SKM-1 (cell line): Measurements from ENCODE around the gene RUVBL2.

Experiments used
- DNase-seq: peaks from one replicate; lab custom pipeline; 2025; ENCODE audit not compliant: unreplicated experiment; lab: John Stamatoyannopoulos, UW

Gene RUVBL2

DNA sequence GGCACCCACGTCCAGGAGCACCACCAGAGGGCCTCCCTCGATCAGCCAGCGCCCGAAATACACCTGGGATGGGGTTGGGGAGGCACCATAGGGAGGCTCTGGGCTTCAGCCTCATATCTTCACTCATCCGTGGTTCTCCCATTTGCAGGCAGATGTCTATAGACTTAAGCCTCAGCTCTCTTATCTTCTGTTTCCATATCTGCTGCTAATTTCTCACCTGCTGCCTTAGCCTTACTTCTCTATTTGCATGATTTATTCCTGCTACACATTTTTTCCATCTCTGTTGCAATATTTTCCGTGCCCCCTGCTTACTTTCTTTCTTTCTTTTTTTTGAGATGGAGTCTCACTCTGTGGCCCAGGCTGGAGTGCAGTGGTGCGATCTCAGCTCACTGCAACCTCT lies 6.4 kb upstream of the RUVBL2 start:
- DNase-seq = no peak

DNA sequence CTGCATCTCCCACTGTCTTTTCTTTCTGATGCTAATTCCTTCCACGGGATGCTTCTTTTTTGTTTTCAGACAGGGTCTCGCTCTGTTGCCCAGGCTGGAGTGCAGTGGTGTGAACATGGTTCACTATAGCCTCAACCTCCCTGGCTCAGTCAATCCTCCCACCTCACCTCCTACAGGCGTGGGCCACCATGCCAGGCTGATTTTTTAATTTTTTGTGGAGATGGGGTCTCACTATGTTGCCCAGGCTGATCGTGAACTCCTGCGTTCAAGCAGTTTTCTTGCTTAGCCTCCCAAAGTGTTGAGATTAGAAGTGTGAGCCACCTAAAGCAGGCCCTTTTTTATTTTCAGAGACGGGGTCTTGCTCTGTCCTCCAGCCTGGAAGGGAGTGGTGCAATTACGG lies 5.4 kb upstream of the RUVBL2 start:
- no peak for DNase-seq

DNA sequence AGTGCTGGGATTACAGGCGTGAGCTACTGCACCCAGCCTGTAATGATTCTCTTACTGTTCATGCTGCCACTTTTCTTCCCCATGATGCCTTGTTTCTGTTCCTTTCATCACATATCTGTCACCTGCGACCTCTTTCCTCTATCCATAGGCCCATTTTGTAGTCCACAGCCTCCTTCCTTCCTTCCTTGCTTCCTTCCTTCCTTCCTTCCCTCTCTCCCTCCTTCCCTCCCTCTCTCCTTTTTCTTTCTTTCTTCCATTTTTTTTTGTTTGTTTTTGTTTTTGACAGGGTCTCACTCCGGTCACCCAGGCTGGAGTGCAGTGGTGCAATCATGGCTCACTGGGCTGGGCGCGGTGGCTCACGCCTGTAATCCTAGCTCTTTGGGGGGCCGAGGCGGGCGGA lies 4.8 kb upstream of the RUVBL2 start:
- DNase-seq = no peak

DNA sequence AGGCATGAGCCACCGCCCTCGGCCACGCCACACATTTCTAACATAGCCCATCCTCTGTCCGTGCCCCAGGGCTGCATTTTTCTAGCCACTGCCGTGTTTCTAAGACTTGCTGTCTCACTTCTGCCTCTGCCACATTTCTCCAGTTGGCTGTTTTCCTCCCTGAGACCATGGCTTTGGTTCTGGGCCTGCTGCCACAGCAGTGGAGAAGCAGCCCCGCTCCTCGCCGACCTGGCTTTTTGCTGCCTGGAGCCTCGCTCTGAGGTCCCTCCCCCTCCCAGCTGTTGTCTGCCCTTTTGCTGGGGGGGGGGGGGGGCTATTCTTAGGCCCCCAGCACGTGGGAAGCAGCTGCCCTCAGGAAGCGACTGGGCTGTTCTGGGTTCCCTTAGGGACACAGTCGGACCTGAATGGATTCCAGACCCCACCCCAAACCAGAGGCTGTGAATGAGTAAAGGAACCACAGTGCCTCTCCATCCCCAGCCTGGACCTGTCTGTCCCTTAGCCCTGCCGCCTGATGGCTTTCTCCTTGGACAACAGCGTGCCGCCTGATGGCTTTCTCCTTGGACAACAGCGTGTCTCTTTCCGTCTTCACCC lies 3.9 kb upstream of the RUVBL2 start:
- no peak for DNase-seq

DNA sequence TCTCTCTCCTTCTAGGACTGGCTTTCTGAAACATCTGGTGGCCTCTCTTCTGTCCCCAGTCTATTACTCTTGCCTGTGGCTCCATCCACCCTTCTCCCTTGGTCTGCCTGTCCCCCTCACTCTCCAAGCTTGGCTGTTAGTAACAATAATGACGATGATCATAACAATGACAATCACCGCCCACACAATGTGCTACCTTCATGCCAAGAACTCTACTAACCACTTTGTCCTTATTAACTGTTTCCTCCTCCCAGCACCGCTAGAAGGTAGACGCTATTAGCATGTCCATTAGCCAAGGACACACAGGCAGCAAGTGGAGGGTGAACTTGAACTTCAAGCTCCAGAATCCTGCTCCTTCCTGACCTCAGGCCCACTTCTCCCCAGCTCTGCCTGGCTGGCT lies 3.3 kb upstream of the RUVBL2 start:
- no peak for DNase-seq

DNA sequence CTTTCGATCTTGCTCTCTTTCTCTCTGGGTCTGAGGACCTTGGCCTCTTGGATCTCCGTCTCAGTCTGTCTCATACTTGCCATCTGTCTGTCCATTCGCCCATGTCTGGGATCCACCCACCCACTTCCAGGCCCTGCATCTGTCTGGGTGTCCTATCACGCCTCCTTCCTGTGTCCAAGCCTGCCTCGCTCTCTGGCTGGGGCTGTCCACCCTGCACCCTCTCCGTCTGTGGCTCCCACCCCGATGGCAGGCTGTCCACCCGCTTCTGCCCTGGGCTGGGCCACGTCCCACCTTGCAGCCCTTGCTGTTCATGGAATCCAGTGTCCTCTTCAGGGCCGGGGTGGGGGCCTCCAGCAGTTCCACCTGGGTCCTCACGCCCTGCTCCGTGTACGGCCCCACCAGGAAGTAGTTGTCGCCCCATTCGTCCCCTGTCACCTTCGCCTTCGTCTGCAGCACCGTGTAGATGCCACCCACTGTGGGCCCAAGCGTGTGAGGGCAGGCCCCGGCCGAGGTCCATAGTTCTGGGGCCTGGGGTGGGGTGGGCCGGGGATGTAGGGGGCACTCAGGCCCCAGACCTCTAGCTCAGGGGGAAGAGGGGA lies 2.6 kb upstream of the RUVBL2 start:
- DNase-seq = no peak

DNA sequence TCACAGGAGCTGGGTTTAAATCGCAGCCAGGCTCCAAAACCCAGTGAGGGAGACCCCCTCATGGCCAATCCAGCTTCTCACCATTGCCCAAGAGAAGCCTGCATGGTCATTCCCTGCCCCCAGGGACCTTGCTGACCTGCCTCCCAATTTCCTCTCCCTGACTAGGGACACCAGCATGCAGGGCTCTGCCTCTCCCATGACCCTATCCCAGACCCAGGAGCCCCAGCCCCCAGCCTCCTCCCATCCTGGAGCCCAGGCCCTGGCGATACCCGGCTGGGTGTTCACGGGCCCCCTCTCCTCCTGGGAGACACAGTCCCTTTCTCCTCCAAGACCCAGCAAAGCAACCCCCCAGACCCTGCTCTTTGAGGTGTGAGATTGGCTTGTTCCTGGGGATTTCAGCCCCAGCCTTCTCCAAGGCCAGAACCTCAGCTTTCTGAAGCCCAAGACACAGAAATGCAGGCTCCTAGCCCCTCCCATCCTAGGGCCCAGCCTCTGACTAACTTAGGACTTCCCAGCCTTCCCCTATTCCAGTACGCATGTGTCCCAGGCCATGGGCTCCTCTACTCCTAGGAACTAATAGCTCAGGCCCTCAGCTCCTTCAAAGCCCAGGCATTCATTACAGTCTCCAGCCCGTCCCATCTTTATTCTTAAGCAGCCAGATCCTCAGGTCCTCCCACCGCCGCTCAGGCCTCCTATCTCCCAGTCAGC lies 1.7 kb upstream of the RUVBL2 start:
- no peak for DNase-seq

DNA sequence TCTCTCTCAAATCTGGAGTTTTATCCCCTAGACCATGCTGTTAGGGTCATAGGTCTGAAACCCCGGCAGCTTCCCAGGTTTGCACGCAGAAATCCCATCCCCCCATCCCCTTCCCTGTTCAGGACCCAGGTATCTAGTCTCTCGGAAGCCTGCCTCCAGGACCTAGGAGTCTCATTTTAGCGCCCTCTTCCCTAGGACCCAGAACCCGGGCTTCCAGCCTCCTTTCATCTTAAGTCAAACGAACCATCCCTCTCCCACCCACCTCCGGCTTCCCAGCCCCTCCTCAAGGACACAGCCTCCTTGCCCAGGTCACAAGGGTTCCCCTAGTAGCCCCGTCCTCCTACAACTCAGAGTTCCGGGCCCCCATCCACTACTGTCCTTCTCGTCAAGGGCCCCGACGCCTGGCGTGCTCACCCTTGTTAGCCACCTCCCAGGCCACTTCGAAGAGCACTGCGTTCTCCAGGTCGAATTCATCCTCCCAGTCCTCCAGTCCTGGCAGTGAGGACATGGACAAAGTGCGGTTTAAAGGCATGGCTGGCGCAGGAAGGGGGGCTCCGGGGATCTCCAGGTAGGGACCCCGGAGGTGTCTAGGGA lies 1.0 kb upstream of the RUVBL2 start:
- DNase-seq = no peak

DNA sequence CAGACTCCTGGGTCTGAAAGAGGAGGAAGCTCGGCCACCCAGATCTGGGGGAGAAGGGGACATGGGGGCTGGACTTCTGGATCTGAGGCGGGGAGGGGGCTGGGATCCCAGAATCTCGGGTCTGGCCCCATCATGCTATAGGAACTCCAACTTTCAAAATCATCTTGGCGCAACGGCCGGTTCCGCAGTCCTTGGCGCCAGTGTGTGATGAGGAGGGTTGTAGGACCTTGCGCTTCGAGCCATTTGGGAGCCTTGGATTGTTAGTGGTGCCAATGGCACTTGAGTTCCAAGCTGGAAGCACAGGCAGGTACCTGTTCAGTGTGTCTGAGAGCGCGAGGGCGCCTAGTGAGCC lies 324 bp downstream of the RUVBL2 start:
- DNase-seq = no peak

DNA sequence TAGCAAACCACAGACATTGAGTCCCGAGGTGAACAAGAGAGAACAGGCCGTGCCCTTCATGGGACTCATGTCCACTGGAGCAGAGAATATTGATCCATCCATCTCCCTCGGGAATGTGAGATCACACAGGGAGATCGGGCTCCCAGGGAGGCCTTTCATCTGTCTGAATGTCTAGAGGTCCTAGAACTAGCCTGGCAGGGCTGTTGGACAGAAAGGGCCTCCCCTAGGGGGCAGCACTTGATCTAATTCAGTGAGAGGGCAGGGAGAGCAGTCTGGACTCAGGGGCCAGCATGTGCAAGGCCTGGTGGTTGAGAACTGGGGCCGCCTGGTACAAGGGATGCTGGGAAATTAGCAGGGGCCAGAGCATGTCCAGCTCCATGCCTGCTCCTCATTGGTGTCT lies 4.3 kb downstream of the RUVBL2 start:
- no peak for DNase-seq

DNA sequence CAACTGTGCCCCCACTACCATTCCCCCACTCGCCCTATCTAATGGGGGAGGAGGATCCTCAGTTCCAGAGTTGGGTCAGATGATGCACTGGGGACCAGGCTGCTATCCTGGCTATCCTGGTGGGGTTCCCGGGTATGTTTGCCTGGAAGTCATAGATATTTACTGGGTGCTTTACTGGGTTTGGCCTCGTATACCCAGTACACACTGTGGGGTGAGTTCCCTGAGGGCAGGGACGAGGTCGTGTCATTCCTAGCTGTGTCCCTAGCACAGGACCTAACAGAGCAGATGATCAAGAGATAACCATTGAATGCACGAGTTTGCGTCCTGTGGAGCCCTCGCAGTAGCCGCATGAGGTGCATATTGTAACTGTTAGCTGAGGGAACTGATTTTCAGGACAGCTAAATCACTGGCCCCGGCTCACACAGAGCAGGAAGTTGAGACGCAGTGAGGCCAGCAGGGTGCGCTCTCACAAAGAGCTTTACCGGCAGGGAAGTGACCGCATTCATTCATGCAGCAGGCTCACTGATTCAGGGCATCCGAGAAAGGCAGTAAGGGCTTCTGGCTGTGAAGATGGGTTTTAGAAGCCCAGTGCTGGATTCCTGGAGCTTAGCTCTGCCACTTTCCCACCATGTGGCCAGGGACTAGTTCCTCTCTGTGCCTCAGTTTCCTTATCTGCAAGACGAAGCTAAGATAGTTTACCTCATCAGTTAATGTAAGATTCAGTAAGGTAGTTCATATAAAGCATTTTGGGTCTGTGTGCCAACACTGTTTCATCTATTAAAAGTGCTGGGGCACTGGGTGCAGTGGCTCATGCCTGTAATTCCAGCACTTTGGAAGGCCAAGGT lies 6.0 kb downstream of the RUVBL2 start:
- DNase-seq = no peak

DNA sequence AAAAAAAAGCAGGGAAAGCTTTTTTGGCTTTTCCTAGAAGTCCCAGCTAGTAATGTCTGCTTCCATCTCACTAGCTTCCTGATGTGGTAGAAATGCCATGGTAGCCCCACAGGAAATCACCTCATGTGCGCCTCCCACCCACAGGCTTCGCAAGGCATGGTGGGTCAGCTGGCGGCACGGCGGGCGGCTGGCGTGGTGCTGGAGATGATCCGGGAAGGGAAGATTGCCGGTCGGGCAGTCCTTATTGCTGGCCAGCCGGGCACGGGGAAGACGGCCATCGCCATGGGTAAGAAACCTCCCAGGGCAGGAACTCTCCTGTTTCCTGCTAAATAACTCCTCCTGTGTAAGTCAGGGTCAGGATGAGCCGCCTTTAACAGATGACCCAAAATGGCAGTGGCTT lies 10.4 kb downstream of the RUVBL2 start:
- DNase-seq = no peak

DNA sequence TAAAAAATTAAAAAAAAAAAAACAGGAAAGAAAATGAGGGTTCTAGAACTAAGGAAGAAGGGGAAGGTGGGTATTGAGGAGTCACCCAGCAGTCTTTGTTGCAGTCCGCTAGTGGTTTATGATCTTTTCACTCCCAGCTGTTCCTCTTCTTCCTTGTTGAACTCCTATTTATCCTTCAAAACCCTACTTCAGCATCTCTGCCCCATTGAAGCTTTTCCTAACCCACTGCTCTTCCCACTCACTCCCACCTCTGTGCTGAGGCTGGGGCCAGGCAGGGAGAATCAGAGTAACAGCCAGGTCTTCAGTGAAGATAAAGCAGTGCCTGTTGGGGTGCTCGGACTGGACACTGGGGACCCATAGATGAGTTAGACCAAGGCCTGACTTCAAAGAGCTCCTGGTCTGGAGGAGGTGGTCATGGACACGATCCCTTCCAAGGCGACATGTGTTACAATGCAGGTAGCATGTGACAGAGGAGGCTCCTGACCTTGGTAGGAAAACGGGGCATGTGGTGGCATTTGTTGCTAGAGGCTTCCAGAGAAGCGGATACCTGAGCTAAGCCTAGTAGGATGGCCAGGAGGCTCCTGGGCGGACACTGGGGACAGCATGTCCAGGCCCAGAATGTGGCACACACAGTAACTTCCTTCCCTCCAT lies 11.4 kb downstream of the RUVBL2 start:
- DNase-seq = no peak

DNA sequence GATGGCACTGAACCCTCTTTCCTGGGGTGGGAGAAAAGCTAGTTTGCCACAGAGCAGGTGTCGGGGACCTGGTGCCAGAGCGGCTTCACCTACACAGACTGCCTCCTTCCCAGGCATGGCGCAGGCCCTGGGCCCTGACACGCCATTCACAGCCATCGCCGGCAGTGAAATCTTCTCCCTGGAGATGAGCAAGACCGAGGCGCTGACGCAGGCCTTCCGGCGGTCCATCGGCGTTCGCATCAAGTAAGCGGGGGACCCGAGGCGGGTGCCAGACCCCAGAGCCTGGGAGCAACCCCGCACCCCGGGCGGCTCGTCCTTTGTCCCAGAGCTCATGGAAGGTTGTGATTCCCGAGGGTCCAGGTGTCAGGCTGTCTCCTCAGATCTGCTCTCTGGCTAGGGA lies 13.2 kb downstream of the RUVBL2 start:
- DNase-seq = no peak

DNA sequence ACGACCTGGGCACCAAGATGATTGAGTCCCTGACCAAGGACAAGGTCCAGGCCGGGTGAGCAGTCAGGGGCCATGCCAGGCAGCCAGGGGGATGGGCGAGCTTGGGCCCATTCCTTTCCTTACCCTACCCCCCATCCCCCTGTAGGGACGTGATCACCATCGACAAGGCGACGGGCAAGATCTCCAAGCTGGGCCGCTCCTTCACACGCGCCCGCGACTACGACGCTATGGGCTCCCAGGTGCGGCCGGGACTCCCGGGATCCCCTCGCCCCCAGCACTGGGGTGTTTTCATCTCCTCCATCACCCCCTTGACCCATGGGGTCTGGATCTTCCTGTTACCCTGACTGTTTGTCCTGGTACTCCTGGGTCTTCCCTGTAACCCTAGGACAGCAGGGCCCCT lies 16.1 kb downstream of the RUVBL2 start:
- DNase-seq = no peak

DNA sequence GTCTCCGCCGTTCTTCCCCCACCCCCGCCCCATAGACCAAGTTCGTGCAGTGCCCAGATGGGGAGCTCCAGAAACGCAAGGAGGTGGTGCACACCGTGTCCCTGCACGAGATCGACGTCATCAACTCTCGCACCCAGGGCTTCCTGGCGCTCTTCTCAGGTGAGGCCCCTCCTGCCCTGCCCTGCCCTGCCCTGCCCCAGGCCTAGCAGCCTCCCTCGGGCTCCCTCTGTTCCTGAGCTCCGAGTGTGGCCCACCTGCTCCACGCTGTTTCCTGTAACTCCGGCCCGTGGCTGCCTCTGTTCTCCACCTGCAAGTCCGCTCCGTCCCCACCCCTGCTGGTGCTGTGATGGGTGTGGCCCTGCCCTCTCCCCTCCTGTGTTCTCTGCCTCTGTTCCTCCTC lies 16.8 kb downstream of the RUVBL2 start:
- no peak for DNase-seq

DNA sequence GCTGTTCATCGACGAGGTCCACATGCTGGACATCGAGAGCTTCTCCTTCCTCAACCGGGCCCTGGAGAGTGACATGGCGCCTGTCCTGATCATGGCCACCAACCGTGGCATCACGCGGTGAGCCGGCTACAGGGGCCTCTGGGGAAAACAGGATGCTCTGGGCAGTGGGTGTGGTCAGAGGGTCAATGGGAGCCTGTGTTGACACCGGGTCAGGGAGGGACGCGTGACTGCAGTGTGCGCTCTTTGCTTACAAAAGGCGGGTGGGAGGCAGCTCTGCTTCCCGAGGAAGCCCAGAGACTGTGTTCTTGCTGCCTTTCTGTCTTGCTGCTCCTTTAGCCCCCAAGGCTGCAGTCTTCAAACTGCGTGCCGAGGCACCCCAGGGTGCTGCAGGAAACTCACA lies 17.5 kb downstream of the RUVBL2 start:
- DNase-seq = no peak

DNA sequence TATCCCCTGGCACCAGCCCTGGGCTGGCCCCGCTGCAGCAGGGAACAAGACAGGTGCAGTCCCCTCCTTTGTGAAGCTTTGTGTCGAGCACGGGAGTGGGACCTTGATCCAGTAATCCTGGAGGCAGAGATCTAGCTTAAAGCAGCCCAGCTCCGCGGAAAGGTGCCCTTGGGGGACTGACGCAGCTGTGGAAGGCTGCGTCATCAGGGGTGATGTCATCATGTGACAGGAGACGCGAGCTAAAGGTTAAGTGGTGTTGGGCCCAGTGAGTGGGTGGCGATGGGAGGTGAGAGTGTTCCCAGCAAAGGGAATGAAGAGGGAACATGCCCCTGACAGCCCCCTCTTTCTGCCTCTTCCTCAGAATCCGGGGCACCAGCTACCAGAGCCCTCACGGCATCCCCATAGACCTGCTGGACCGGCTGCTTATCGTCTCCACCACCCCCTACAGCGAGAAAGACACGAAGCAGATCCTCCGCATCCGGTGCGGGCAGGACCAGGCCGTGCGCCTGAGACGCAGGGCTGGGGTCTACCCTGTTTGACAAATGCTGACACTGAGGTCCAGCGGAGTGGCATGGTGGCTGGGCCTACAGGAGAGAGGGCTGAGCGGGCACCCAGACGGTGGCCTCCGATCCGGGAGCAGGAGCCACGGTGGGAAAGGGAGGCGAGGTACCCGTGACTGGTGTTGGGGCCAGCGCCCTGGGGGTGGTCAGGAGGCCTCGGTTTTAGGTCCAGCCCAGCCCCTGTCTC lies 20.6 kb downstream of the RUVBL2 start:
- no peak for DNase-seq

DNA sequence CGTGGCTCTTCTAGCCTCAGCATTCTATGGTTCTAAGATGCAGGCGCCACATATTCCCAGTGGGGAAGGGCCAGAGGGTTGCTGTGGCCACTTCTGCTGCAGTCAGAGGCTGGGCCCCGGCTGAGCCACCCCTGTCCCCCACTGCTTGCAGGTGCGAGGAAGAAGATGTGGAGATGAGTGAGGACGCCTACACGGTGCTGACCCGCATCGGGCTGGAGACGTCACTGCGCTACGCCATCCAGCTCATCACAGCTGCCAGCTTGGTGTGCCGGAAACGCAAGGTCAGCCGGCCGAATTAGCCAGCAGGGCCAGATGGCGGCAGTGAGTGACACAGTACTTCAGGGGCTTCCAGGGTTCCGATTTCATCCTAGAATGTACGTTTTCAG lies 21.2 kb downstream of the RUVBL2 start:
- DNase-seq = no peak

DNA sequence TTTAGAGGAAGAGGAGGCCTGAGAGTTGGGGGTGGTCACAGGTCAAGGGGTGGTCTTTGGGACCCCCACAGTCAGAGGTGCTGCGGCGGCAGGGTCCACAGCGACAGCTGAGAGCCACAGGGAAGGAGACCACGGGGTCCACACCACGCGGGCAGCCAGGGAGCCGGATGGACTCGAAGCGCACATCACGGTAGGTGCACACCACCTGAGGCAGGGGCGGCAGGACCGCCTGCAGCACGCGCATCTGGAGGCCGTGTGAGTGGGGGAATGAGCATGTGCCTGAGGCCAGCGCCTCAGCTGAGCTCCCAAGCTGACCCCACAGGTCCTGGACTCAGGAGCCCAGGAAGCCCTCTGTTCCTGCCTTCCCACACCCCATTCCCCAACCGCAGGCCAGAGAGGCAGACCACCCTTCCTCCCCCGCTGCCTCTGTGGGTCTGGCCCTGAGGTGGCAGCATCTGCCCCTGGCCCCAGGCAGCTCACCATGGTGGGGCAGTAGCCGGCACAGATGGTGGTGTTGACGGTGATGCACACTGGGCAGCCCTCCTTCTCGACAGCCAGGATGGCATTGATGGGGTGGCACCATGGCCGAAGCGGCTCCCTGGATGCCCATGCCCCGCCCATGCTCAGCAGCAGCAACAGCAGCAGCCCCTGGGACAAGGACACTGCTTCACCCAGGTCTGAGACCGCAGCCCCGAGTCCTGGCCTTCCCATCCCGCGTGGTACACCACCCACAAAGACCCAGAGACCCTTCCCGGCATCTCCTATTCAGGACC lies 22.6 kb downstream of the RUVBL2 start:
- no peak for DNase-seq
